RWPE2 (cell line): ENCODE results near the gene PANK1.

Source experiments
- ATAC-seq: fragments of 200-7000 bp; cut with Tn5 transposase; 3 replicates; pipeline ENCODE4 v1.9.1; 2021; ENCODE audit warnings: low read depth
- DNase-seq: peaks from one replicate; pipeline ENCODE4 v3.0.0-alpha.2; 2020; ENCODE audit warnings: low spot score
- H3K27ac ChIP-seq: fragments of 450-650 bp; 2 replicates; pipeline ENCODE4 v1.5.1; 2017; ENCODE audit warnings: mild to moderate bottlenecking; ENCODE audit not compliant: poor library complexity, severe bottlenecking
- H3K27me3 ChIP-seq: fragments of 250-450 bp; sonication (Bioruptor Pico); 2 replicates; pipeline ENCODE4 v1.5.1; 2021; ENCODE audit warnings: mild to moderate bottlenecking, moderate library complexity; ENCODE audit not compliant: insufficient read depth, poor library complexity, severe bottlenecking
- H3K36me3 ChIP-seq: fragments of 250-450 bp; sonication (Bioruptor Pico); 2 replicates; pipeline ENCODE4 v1.5.1; 2020; ENCODE audit warnings: low read depth, mild to moderate bottlenecking, moderate library complexity
- H3K4me1 ChIP-seq: fragments of 250-450 bp; sonication (Bioruptor Pico); 2 replicates; pipeline ENCODE4 v1.5.1; 2021; ENCODE audit warnings: mild to moderate bottlenecking, moderate library complexity; ENCODE audit not compliant: insufficient read depth, poor library complexity, severe bottlenecking
- H3K4me3 ChIP-seq: fragments of 250-450 bp; sonication (Bioruptor Pico); 2 replicates; pipeline ENCODE4 v1.5.1; 2021; ENCODE audit warnings: mild to moderate bottlenecking, moderate library complexity; ENCODE audit not compliant: severe bottlenecking
- H3K9me3 ChIP-seq: fragments of 250-450 bp; sonication (Bioruptor Pico); 2 replicates; pipeline ENCODE4 v1.5.1; 2021; ENCODE audit warnings: mild to moderate bottlenecking, moderate library complexity; ENCODE audit not compliant: severe bottlenecking
- TF ChIP-seq, protein P1 (sequence below): fragments of 450-650 bp; IDR thresholded peaks from one replicate; pipeline ENCODE4 v1.5.1; 2017; ENCODE audit warnings: mild to moderate bottlenecking, moderate library complexity; ENCODE audit not compliant: poor library complexity, severe bottlenecking

PANK1 gene

DNA sequence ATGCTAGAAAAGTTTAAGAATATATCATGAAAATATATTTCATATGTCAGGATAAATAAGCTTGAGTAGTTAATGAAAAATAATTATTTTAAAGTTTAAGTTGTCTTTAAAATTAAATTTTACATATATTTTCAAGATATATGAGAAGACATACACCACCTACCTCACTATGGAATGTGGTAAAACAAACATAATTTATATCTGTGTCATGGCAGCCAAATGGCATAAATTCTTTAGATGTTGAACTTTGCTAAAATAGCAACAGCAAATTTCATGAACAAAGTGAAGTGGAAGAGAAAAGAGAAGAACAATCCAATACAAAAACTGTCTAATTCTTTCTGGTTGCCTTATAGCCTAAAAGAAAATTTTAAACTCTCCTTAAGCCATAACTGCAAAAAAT, 70.0 kb downstream of the PANK1 start:
- DNase-seq: no peak
- no peak for ATAC-seq
- TF ChIP-seq, protein P1, sequence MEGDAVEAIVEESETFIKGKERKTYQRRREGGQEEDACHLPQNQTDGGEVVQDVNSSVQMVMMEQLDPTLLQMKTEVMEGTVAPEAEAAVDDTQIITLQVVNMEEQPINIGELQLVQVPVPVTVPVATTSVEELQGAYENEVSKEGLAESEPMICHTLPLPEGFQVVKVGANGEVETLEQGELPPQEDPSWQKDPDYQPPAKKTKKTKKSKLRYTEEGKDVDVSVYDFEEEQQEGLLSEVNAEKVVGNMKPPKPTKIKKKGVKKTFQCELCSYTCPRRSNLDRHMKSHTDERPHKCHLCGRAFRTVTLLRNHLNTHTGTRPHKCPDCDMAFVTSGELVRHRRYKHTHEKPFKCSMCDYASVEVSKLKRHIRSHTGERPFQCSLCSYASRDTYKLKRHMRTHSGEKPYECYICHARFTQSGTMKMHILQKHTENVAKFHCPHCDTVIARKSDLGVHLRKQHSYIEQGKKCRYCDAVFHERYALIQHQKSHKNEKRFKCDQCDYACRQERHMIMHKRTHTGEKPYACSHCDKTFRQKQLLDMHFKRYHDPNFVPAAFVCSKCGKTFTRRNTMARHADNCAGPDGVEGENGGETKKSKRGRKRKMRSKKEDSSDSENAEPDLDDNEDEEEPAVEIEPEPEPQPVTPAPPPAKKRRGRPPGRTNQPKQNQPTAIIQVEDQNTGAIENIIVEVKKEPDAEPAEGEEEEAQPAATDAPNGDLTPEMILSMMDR: no peak

DNA sequence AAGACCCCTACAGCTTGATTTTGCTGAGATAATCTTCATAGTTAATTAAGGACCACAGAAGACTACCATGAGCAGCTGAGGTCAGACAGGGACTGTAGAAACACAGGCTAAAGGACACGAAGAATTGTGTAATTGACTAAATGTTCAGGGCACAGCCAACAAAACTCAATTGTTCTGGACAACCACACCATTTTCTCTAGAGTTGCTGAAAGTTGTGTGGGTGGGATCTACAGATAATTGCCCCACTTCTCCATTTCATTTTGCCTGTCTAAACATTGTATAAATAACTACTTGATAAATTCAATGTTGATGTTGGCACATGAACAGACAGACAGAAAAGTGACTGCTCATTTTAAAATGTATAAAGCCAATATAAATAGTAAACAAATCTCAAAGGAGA, 70.7 kb downstream of the PANK1 start:
- Histone ChIP-seq H3K9me3 (peaks cover 3% of the 10 kb centered on the region), H3K4me1 (peaks cover 6% of the 10 kb centered on the region), H3K4me3 (no peak overlapping the region), H3K27me3 (no peaks in the 10 kb centered on the region), H3K36me3 (no peaks in the 10 kb centered on the region), H3K27ac (no peak overlapping the region)
- TF ChIP-seq, protein P1: no peak
- no peak for ATAC-seq
- no peak for DNase-seq

More for the DNA sequence above, 70.0 kb downstream of the PANK1 start:
- H3K4me3 ChIP-seq: no peak overlapping the region
- H3K27ac ChIP-seq: no peak overlapping the region
- H3K9me3 ChIP-seq: no peaks in the 10 kb centered on the region
- H3K4me1 ChIP-seq: peaks cover 6% of the 10 kb centered on the region
- H3K27me3 ChIP-seq: no peaks in the 10 kb centered on the region
- H3K36me3 ChIP-seq: no peaks in the 10 kb centered on the region

GRCh38 chr10:89567576-89568245, 77.3 kb downstream of the PANK1 start:
- H3K4me1 ChIP-seq: no peaks in the 10 kb centered on the region
- H3K4me3 ChIP-seq: no peak overlapping the region
- TF ChIP-seq, protein P1: no peak
- H3K9me3 ChIP-seq: peaks cover 3% of the 10 kb centered on the region
- no peaks in the 10 kb centered on the region for H3K27me3 ChIP-seq
- H3K27ac ChIP-seq: no peak overlapping the region
- H3K36me3 ChIP-seq: no peaks in the 10 kb centered on the region
- DNase-seq (no peak), ATAC-seq (no peak)

- Histone ChIP-seq H3K27me3 (no peaks in the 10 kb centered on the region), H3K36me3 (no peaks in the 10 kb centered on the region), H3K4me3 (no peak overlapping the region), H3K9me3 (peaks cover 3% of the 10 kb centered on the region), H3K4me1 (no peaks in the 10 kb centered on the region), H3K27ac (no peak overlapping the region)
- TF ChIP-seq, protein P1: no peak
- ATAC-seq: no peak
- no peak for DNase-seq
Measured at GRCh38 chr10:89566992-89567391, 78.0 kb downstream of the PANK1 start.
